Skin epidermis (tissue), 12 donors: Measurements from ENCODE around the gene ASXL1.
"Not testable (repeated sequence)": the region's sequence is repeated elsewhere in the genome, so short reads cannot be mapped to it uniquely, and the experiment has no call there.

ENCODE experiments used
- H3K27ac ChIP-seq, 21 experiments: fragments of 200-600 bp; sonication (generic) in 11 of 21; one replicate each; pipeline ENCODE4 v1.5.0; 2020; ENCODE audit warnings: mild to moderate bottlenecking in 3 of 21, inconsistent platforms in 2 of 21, moderate library complexity in 2 of 21
- H3K4me3 ChIP-seq, 7 experiments: fragments of 200-600 bp; sonication (generic) in 2 of 7; one replicate each; pipeline ENCODE4 v1.5.0; 2020; ENCODE audit warnings: inconsistent platforms in 2 of 7, mild to moderate bottlenecking in 2 of 7, moderate library complexity in 1 of 7

Gene ASXL1

DNA sequence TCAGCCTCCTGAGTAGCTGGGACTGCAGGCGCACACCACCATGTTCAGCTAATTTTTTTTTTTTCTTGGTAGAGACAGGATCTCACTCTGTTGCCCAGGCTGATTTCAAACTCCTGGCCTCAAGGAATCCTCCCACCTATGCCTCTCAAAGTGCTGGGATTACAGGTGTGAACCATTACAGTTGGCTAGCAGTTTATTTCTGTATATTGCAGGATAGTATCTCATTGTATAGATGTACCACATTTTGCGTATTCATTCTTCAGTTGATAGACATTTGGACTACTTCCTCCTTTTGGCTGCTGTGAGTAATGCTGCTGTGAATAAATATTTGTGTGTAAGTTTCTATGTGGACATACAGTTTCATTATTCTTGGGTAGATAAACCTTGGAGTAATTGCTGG, 32.9 kb downstream of the ASXL1 start:
- no peak overlapping the region for H3K27ac ChIP-seq
- no peak overlapping the region for H3K4me3 ChIP-seq

DNA sequence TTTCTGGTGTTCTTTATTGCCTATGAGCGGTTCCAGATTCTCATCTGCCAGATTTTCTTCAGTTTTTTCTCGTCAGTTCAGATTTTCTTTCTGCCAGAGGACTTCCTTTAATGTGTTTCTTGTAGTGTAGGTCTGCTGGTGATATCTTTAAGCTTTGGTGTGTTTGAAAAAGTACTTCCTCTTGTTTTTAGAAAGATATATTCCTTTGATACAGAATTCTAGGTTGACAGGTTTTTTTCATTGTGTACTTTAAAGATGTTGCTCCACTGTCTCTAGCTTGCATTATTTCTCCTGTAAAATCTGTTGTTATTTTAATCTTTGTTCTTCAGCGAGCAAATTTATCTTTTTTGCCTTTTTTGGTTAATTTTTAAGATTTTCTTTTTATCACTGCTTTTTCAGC, 36.9 kb downstream of the ASXL1 start:
- H3K27ac ChIP-seq, result no peak overlapping the region
- H3K4me3 ChIP-seq, result no peak overlapping the region

GRCh38 chr20:32396646-32397160, 38.6 kb downstream of the ASXL1 start:
- Histone ChIP-seq H3K27ac (no peak overlapping the region), H3K4me3 (no peak overlapping the region)

GRCh38 chr20:32397567-32398084, 39.5 kb downstream of the ASXL1 start:
- Histone ChIP-seq H3K4me3 (no peak overlapping the region), H3K27ac (no peak overlapping the region)

DNA sequence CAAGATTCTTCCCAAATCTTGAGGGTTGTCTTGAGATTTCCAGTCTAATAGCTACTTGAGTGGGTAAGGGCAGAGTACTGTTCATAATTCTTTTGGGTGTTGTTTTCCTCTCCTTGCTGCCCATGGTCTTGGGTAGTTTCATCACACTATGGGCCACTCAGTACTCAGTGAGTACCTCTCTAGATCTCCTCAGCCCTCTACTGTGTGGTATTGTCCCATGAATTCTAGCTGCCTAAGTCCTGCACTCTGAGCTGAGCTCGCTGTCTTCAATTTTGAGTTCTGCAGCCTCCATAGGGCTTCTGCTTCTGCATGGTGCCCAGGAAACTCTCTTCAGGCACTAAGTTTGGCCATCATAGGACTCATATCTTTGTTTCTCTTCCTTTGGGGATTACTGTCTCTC, 42.3 kb downstream of the ASXL1 start:
- Histone ChIP-seq H3K27ac (no peak overlapping the region), H3K4me3 (no peak overlapping the region)

DNA sequence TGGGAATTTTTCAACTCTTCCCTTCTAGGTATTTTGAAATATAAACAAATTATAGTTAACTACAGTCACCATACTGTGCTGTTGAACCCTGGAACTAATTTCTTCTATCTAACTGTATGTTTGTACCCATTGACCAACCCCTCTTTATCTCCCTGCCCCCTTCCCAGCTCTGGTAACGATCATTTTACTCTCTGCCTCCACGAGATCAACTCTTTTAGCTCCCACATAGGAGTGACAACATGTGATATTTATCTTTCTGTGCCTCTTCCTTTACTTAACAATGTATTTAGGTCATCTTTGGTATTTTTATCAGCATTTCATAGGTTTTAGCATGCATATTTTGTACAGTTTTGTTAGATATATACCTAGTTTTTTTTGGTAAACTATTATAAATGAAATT, 45.9 kb downstream of the ASXL1 start:
- no peak overlapping the region for H3K4me3 ChIP-seq
- H3K27ac ChIP-seq, result no peak overlapping the region

DNA sequence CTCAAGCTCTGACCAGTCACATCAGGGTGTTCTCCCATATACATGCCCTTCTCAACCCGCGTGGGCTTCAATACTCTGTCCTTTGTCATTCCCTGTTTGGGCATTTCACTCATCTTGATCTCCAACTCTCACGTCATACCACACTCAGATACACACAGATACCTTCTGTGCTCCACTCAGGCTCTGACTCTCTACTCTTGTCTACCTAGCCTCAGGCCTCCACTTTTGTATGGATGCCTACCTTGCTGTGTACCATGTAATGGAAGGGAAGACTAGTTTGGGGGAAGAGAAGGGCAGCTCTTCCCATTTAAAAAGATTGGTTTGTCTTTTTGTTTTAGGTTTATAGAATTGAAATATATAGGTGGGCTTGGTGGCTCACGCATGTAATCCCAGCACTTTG, 48.6 kb downstream of the ASXL1 start:
- H3K4me3 ChIP-seq, result no peak overlapping the region
- no peak overlapping the region for H3K27ac ChIP-seq

DNA sequence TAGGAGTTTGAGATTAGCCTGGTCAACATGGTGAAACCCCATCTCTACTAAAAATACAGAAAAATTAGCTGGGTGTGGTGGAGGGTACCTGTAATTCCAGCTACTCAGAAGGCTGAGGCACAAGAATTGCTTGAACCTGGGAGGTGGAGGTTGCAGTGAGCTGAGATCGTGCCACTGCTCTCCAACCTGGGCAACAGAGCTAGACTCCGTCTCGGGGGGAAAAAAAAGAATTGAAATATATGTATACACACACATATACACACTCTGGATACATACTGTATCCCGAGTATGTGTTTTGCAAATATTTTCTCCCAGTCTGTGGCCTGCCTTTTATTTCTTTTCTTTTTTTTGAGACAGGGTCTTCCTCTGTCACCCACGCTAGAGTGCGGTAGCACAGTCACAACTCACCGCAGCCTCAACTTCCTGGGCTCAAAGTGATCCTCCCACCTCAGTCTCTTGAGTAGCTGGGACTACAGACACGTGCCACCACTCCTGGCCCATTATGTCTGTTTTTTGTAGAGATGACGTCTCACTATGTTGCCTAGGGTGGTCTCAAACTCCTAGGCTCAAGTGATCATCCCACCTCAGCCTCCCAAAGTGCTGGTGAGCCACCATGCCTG, 49.1 kb downstream of the ASXL1 start:
- not testable (repeated sequence) for H3K27ac ChIP-seq, H3K4me3 ChIP-seq

- Histone ChIP-seq H3K4me3 (no peak overlapping the region), H3K27ac (peak overlapping the region in 1 of 21 experiments; percentile 30)
Measured at GRCh38 chr20:32411955-32412706, 54.0 kb downstream of the ASXL1 start.

DNA sequence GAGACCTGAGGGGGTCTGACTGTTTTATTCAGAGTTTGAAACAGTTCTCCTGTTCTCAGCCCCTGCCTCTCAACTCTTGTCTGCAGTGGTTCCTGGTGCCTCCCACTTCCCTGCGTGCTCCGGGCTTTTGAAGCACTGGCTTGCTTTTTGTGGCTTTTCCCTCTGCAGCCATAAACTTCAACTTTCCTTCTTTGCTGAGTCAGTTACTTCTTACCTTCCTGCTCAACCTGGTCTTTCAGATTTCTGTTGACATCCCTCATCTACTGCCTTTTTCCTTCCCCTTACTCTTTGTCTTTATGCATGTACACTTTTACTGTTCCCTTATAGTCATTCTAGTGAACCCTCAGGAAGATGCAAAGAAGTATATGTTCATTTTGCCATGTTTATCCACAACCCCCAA, 57.4 kb downstream of the ASXL1 start:
- no peak overlapping the region for H3K27ac ChIP-seq
- H3K4me3 ChIP-seq, result no peak overlapping the region

- Histone ChIP-seq H3K4me3 (no peak overlapping the region), H3K27ac (no peak overlapping the region)
Measured at GRCh38 chr20:32416206-32416605, 58.1 kb downstream of the ASXL1 start.

- no peak overlapping the region for H3K27ac ChIP-seq
- H3K4me3 ChIP-seq, result no peak overlapping the region
Measured at GRCh38 chr20:32418376-32418775, 60.2 kb downstream of the ASXL1 start.

DNA sequence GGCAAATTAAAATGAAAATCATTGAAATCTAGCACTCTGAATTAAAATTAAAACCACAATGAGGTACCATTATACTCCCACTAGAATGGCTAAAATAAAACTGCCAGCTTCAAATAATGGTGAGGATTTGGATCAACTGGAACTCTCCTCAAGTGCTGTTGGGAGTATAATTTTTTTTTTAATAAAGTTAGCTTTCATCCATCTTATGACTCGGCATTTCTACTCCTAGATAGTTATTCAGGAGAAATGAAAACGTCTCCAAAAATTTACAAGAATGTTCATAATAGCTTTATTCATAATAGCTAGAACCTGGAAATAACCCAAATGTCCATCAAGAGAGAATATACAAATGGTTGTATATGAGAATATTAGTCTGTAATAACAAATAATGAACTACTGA, 63.2 kb downstream of the ASXL1 start:
- H3K27ac ChIP-seq, result no peak overlapping the region
- H3K4me3 ChIP-seq, result no peak overlapping the region

- no peak overlapping the region for H3K4me3 ChIP-seq
Measured at GRCh38 chr20:32427996-32428395, 69.9 kb downstream of the ASXL1 start.

DNA sequence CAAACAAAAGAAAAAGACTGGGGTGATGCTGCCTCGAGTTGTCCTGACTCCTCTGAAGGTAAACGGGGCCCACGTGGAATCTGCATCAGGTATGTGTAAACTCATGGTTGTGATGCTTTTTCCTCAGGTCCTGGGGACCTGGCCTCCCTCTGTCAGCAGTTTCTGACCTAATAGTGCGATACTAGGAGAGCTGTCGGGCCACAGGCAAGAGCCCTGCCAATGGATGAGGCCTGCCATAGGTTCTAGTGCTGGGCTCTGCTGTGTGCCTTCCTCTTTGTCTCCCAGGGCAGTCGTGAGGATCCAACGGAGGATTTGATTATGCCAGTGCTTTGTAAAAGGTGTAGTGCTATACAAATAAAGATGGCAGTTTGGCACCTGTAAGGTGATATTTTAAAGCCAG, 71.2 kb downstream of the ASXL1 start:
- Histone ChIP-seq H3K27ac (peak overlapping the region in 1 of 21 experiments; percentile 62), H3K4me3 (no peak overlapping the region)

More at GRCh38 chr20:32427996-32428395, 69.9 kb downstream of the ASXL1 start:
- no peak overlapping the region for H3K27ac ChIP-seq

- Histone ChIP-seq H3K4me3 (no peak overlapping the region), H3K27ac (peak overlapping the region in 2 of 21 experiments; percentile 19 to 62)
Measured at GRCh38 chr20:32429745-32430360, 71.7 kb downstream of the ASXL1 start.

DNA sequence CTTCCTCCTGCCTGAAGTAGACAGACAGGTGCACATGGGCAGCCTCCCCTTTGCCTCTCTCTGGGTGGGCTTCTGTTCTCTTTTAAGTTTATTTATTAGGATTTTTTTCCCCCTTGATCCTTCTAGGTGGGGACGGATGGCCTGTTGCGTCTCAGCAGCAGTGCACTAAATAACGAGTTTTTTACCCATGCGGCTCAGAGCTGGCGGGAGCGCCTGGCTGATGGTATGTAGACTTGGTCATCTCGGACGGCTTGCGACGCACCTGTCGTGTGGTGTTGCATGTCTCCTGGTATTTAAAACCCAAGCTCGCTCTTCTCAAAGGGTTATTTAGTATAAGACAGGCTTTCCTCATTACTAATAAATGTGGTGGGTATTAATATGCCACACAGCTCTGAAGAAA, 73.3 kb downstream of the ASXL1 start:
- H3K27ac ChIP-seq, result no peak overlapping the region
- no peak overlapping the region for H3K4me3 ChIP-seq

DNA sequence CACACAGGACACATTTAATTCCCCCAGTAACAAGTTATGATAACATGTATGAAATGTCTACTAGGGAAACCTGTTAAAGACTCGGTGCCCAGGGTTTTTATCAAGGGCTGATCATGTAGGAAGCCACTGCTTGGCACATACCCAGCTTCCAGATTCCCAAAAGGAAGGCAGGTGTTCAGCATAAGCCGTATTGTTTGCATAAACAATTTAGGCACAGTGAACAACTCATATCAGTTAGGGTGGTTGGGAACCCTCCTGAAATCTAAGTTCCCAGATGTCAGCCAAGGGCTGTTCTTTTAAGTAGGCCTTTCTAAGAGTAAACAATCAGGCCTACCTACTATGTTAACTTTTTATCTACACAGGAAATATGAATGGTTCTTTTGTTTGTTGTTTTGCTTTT, 74.1 kb downstream of the ASXL1 start:
- Histone ChIP-seq H3K27ac (peak overlapping the region in 3 of 21 experiments; percentile 3 to 26 (median 15)), H3K4me3 (no peak overlapping the region)

GRCh38 chr20:32433311-32434021, 75.3 kb downstream of the ASXL1 start:
- Histone ChIP-seq H3K27ac (peak overlapping the region in 2 of 21 experiments; percentile 0 to 28), H3K4me3 (no peak overlapping the region)

- H3K27ac ChIP-seq, result no peak overlapping the region
Measured at GRCh38 chr20:32434434-32434833, 76.3 kb downstream of the ASXL1 start.

More at GRCh38 chr20:32434434-32434833, 76.3 kb downstream of the ASXL1 start:
- no peak overlapping the region for H3K4me3 ChIP-seq
